GM12891 (cell line): ENCODE data around the gene TCP1.
"Not testable (repeated sequence)": the region's sequence is repeated elsewhere in the genome, so short reads cannot be mapped to it uniquely, and the experiment has no call there.

Experiments used
- POLR2A ChIP-seq: IDR thresholded peaks from 2 replicates; pipeline ENCODE4 v1.6.1; 2011; ENCODE audit warnings: low read depth, low read length, control low read depth
- POLR2AphosphoS5 ChIP-seq: IDR thresholded peaks from 2 replicates; pipeline ENCODE4 v1.6.1; 2011; ENCODE audit warnings: low read depth, low read length, control low read depth
- POU2F2 ChIP-seq: IDR thresholded peaks from 2 replicates; pipeline ENCODE4 v1.6.1; 2011; ENCODE audit warnings: low read depth, mild to moderate bottlenecking, control low read depth, low read length, moderate library complexity
- SPI1 ChIP-seq: IDR thresholded peaks from 2 replicates; pipeline ENCODE4 v1.6.1; 2011; ENCODE audit warnings: low read depth, low read length, control low read depth

DNA sequence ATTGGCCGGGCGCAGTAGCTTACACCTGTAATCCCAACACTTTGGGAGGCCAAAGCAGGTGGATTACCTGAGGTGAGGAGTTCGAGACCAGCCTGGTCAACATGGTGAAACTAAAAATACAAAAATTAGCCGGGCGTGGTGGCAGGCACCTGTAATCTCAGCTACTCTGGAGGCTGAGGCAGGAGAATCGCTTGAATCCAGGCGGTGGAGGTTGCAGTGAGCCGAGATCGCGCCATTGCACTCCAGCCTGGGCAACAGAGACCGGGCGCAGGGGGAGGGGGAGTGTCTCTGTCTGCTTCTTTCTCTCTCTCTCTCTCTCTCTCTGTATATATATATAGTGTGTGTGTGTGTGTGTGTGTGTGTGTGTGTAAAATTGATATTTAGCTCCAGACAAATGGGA lies 56.9 kb downstream of the TCP1 start:
- not testable (repeated sequence) for TF ChIP-seq POLR2AphosphoS5, POU2F2, POLR2A, SPI1
